ENCODE results near the gene SLC6A8.
A peak's percentile ranks its signal among the peaks of the same experiment; 100 is the strongest.
"Not testable (repeated sequence)": the region's sequence is repeated elsewhere in the genome, so short reads cannot be mapped to it uniquely, and the experiment has no call there.

The SLC6A8 gene

DNA sequence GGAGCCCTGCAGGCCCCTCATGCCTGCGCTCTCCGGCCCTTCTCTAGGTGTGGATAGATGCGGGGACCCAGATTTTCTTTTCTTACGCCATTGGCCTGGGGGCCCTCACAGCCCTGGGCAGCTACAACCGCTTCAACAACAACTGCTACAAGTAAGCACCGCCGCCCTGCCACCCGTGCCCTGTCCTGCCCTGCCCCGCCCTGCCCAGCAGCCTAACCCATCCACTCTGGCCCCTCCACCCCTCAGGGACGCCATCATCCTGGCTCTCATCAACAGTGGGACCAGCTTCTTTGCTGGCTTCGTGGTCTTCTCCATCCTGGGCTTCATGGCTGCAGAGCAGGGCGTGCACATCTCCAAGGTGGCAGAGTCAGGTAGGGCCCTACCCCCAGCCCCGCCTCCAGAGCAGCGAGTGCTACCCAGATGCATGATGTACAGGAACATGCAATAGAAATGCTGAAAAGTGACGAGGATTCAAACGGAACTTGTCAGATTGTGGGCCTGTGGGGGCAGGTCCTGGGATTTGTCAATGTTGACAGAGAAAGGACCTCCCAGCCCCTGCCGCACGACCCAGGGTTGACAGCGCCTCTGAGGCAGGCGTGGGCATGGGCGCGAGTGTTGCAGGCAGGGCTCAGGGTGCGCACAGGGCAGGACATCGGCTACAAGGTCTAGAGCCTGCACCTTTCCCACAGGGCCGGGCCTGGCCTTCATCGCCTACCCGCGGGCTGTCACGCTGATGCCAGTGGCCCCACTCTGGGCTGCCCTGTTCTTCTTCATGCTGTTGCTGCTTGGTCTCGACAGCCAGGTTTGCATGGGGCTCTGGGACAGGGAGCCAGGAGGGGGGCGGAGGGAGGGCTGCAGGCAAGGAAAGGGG, 5.7 kb downstream of the SLC6A8 start:
- DNase-seq (ENCODE audit: low read depth), result no peak

DNA sequence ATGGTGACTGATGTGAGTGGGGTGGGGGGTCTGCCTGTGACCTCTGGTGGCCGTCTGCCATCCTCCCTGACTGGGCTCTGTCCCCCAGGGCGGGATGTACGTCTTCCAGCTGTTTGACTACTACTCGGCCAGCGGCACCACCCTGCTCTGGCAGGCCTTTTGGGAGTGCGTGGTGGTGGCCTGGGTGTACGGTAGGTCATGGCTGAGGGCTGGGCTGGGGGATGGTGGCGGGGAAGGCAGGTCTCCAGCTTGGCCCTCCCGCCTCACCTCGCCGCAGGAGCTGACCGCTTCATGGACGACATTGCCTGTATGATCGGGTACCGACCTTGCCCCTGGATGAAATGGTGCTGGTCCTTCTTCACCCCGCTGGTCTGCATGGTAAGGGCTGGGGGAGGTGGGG, 6.5 kb downstream of the SLC6A8 start:
- not testable (repeated sequence) for DNase-seq (ENCODE audit: low read depth)

GRCh38 chrX:153694687-153695270, 7.1 kb downstream of the SLC6A8 start:
- no peak for DNase-seq (ENCODE audit: low read depth)

DNA sequence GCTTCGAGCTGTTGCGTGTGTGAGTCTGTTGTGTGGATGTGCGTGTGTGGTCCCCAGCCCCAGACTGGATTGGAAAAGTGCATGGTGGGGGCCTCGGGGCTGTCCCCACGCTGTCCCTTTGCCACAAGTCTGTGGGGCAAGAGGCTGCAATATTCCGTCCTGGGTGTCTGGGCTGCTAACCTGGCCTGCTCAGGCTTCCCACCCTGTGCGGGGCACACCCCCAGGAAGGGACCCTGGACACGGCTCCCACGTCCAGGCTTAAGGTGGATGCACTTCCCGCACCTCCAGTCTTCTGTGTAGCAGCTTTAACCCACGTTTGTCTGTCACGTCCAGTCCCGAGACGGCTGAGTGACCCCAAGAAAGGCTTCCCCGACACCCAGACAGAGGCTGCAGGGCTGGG, 8.4 kb downstream of the SLC6A8 start:
- no peak for DNase-seq (ENCODE audit: low read depth)

GRCh38 chrX:153696538-153696937, 8.8 kb downstream of the SLC6A8 start:
- not testable (repeated sequence) for DNase-seq (ENCODE audit: low read depth)

DNA sequence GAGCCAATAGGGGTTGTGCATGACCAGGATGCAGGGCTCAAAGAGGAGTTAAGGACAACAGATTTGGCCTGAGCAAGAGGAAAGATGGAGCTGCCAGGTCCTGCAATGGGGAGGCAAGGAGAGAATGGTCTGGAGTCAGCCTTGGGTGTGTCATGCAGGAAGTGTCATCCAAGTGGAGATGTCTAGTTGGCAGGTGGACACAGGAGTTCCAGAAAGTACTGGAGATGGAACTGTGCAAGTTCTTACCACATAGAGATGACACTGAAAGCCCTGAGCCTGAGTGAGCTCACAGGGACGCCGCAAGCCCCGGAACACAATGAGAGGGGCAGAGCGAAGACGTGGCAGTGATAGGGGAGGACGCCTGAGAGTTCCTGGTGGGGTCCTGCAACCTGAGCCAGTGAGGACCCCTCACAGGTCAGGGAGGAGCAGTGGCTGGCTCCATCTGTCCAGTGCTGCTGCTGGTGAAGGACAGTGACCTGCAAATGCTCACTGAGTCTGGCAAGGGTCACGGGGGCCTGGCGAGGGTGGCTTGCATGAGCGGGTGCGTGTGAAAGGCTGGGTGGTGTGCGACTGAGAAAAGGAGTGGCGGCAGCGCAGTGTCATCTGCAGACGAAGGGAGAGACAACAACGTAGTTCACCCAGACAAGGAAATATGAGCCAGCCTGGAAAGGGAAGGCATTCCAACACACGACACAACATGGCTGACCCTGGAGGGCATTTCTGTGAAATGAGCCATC, 9.4 kb downstream of the SLC6A8 start:
- peak; percentile 24 for DNase-seq (ENCODE audit: low read depth)

DNA sequence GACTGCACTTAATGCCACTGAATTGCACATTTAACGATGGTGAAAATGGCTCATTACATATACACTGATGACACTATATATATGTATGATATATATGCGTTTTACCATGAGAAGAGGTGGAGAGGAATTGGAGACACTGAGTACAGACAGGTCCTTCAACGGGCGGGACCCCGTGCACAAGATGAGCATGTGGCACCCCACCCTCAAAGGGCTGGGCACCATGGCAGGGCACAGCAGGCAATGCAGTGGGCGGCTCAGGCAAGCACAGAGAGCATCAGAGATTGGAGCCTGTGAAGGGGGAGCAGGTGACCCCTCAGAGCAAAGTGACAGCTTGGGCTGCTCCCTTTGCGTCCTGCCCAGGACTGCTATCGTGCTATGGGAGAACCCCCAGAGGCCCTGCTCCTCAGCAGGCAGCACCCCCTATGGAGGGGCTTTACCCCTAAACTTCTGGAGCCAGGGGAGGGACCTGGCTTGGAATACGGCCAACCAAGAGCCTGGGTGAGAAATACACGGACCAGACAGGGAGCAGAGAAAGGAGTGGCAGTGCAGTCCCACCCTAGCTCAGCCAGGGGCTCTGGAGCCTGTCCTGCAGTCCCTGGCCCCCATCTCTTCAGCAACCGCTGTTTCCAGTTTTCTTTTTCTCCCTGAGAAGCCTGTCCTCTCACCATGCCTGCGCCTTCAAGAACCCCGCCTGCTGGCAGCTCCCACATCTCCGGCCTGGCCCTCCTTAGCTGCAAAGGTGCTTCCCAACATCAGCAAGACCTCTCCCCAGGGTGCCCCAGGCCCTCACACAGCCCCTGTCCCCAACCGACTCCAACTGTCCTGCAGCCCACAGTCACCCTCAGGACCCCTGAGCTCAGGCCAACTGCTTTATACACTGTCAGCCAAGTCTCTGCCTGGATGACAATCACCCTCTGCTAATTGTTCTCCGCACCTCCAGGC, 10.5 kb downstream of the SLC6A8 start:
- DNase-seq (ENCODE audit: low read depth), result no peak

- DNase-seq (ENCODE audit: low read depth), result not testable (repeated sequence)
Measured at GRCh38 chrX:153699210-153699783, 11.6 kb downstream of the SLC6A8 start.

DNA sequence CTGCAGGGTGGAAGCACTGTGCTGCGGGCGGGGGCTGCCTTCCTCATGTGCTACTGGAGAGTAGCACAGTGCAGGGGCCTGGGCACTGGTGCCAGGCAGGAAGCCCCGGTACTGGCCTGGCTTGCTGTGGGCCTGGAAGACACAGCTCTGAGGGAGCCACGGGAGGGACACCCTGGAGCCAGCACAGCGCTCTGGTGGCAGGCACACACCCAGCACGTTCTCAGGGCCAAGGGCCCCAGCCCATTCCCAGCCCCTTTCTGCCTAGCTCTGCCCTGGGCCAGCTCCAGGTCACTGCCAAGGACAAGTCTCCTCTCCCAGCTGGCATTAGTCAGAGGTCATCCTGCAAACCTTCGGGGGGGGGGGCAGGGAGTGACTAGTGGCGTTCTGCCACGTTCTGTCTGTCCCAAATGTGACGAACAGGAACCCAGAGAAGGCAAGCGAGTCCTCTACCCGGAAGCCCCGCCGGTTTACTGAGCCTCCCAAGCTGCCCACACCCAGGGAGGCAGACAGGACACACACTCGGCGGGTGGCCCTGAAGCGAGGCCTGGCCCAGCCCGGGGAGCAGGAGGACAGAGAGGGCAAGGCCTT, 12.2 kb downstream of the SLC6A8 start:
- not testable (repeated sequence) for DNase-seq (ENCODE audit: low read depth)

GRCh38 chrX:153700376-153700945, 12.7 kb downstream of the SLC6A8 start:
- DNase-seq (ENCODE audit: low read depth), result no peak

DNA sequence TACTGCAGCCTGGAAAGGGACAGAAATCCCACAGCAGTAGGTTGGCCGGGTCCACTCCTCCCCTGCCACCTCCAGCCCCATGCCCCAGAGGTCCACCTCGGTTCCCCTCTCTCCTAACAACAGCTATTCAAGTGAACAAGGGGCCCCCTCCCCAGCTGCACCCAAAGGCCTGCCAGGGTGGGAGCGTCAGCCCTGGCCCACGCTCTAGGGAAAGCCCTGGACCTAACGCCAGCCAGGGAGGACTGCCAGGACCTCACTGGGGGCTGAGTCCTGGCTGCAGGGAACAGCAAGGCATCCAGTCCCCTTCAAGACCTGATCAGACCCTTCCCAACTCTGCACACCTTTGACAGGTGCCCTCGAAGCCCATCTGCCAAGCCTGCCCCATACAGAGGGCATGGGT, 13.2 kb downstream of the SLC6A8 start:
- no peak for DNase-seq (ENCODE audit: low read depth)

- DNase-seq (ENCODE audit: low read depth), result no peak
Measured at GRCh38 chrX:153701706-153702105, 14.0 kb downstream of the SLC6A8 start.

DNA sequence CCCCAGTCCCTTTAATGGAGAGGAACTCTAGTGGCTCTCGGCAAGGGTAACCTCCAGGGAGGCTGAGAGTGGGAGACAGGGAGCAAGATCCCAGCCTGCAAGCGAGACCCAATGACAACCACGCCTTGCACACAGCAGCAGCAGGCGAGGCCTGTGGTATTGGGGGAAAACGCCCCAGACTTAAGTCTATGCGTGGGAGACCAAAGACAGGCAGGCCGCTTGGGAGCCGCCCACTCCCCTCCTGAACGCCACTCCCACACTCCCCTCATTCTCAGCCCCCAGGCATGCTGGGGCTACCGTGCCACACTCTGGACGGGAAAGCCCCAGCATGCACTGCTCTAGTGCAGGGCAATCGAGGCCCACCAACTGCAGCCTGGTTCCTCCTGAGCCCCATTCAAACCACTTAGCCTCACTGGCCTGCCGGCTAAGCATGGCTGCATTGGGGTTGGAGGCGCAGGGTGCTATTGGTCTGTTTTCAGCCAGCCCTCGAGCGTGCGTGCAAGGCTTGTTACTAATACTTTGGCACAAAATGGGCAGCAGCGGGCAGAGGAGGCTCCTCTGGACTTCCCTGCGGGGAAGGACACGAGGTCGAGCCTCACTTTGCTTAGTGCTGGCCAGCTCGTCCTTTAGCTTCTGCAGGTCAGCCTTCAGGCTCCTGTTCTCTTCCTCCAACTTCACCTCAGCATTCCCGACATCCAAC, 14.8 kb downstream of the SLC6A8 start:
- DNase-seq (ENCODE audit: low read depth), result no peak

- no peak for DNase-seq (ENCODE audit: low read depth)
Measured at GRCh38 chrX:153703036-153703370, 15.3 kb downstream of the SLC6A8 start.

DNA sequence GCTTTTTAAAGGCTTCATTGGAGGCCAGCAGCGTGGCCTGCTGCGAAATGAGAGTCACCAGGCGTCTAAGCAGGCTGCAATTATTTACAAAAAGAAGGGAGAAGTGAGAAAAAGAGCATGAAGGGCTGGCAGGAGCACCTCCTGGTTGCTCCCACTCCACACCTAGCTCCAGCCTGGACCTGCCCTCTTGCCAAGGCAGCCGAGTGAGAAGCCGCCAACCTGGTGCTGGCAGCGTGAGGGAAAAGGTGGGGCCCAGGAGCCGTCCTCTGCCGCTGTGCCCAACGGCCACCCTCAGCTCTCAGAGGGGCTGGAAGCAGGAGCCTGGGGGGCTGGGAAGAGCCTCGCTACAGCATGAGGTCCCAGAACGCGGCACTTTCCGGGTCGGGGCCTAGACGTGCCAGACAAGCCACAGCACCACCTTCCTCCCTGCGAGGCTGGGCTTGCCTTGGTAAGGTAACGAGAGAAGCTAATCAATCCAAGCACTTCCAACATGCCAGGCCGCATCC, 16.3 kb downstream of the SLC6A8 start:
- DNase-seq (ENCODE audit: low read depth), result no peak

GRCh38 chrX:153704631-153705402, 17.1 kb downstream of the SLC6A8 start:
- not testable (repeated sequence) for DNase-seq (ENCODE audit: low read depth)

GRCh38 chrX:153705403-153706060, 17.8 kb downstream of the SLC6A8 start:
- not testable (repeated sequence) for DNase-seq (ENCODE audit: low read depth)

- DNase-seq (ENCODE audit: low read depth), result no peak
Measured at GRCh38 chrX:153706799-153707198, 19.1 kb downstream of the SLC6A8 start.

GRCh38 chrX:153707406-153707805, 19.7 kb downstream of the SLC6A8 start:
- DNase-seq (ENCODE audit: low read depth), result no peak

Measured in EH (cell line).